Measurements from ENCODE around the gene ANKRD52.

DNA sequence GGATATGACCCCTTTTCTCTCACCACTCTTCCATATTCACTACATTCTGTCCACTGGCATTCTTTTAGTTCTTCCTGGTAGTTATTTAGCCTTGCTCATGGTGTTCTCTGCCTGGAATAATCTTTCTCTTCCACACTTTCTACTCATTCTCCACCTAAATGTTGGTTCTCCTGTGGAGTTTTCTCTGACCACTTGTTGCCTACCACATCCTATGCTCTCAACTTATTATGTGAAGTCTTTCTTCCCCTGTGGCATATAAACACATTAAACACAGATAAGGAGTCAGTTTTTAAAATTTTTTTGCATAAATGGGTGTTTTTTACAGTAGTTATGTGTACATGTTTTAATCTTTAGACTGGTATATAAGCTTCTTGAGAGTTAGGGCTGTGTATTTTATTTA lies 65.6 kb downstream of the ANKRD52 start:
- TF ChIP-seq, protein P1, sequence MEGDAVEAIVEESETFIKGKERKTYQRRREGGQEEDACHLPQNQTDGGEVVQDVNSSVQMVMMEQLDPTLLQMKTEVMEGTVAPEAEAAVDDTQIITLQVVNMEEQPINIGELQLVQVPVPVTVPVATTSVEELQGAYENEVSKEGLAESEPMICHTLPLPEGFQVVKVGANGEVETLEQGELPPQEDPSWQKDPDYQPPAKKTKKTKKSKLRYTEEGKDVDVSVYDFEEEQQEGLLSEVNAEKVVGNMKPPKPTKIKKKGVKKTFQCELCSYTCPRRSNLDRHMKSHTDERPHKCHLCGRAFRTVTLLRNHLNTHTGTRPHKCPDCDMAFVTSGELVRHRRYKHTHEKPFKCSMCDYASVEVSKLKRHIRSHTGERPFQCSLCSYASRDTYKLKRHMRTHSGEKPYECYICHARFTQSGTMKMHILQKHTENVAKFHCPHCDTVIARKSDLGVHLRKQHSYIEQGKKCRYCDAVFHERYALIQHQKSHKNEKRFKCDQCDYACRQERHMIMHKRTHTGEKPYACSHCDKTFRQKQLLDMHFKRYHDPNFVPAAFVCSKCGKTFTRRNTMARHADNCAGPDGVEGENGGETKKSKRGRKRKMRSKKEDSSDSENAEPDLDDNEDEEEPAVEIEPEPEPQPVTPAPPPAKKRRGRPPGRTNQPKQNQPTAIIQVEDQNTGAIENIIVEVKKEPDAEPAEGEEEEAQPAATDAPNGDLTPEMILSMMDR (optimal IDR thresholded peaks at IDR 0.05 in 1 of 3, IDR thresholded peaks at IDR 0.05 in 1 of 3, conservative IDR thresholded peaks at IDR 0.05 in 1 of 3; ENCODE audit: extremely low read depth in 1 of 3, insufficient read depth in 2 of 3, low read length in 3 of 3), result no peak
- TF ChIP-seq EZH2 (IDR thresholded peaks at IDR 0.05; ENCODE audit: low read length), result no peak
